Thyroid gland (tissue), 4 donors: ENCODE results near the gene EDAR. TPM values are rescaled to one million over a fixed set of nuclear protein-coding genes. Genes with fewer than 3 reads are reported as not detected.

Experiments used
- DNase-seq, 2 donors: peaks; one replicate each; pipeline ENCODE4 v3.0.0-alpha.2; 2019
- H3K27ac ChIP-seq, 3 donors: fragments of 200-600 bp; sonication (generic); 1 replicate in 2 of 3; 2 replicates in 1 of 3; pipeline ENCODE4 v1.5.1; 2016 to 2019; ENCODE audit warnings: mild to moderate bottlenecking in 1 of 3, moderate library complexity in 1 of 3
- H3K27me3 ChIP-seq: fragments of 200-600 bp; sonication (generic); one replicate; pipeline ENCODE4 v1.5.1; 2019
- H3K36me3 ChIP-seq, 2 donors: fragments of 200-600 bp; sonication (generic); one replicate each; pipeline ENCODE4 v1.5.1; 2016 to 2019
- H3K4me1 ChIP-seq, 2 donors: fragments of 200-600 bp; sonication (generic); one replicate each; pipeline ENCODE4 v1.5.1; 2017 to 2019
- H3K4me3 ChIP-seq, 3 donors: fragments of 200-600 bp; sonication (generic); replicated peaks in 1 of 3; 1 replicate in 2 of 3; 2 replicates in 1 of 3; pipeline ENCODE4 v1.5.1; 2016; ENCODE audit warnings: mild to moderate bottlenecking in 1 of 3
- H3K9me3 ChIP-seq: fragments of 200-600 bp; sonication (generic); one replicate; pipeline ENCODE4 v1.5.1; 2017
- CTCF ChIP-seq, 6 experiments: fragments of 200-600 bp in 3 of 6; fragments of 450-650 bp in 3 of 6; sonication (generic) in 3 of 6; IDR thresholded peaks; one replicate each; pipeline ENCODE4 v1.5.1; 2016 to 2019; ENCODE audit warnings: antibody characterized with exemption in 6 of 6, mild to moderate bottlenecking in 2 of 6, inconsistent platforms in 1 of 6, moderate library complexity in 1 of 6
- POLR2A ChIP-seq, 2 donors: fragments of 450-650 bp; IDR thresholded peaks; one replicate each; pipeline ENCODE4 v1.6.1; 2017; ENCODE audit warnings: antibody characterized with exemption in 2 of 2, mild to moderate bottlenecking in 2 of 2, moderate library complexity in 1 of 2
- WGBS, 2 donors: methylation state at CpG; one replicate each; pipeline ENCODE4 v1.1.5; 2017; 5-methylcytosine and 5-hydroxymethylcytosine counted together
- intact Hi-C: fragments of 100-400 bp; cut with DNase I; formaldehyde crosslinking; loops from one replicate; pipeline ENCODE4 v1.15.1; 2023
- total RNA-seq, 4 donors: library from RNA; depleted of rRNA; stranded (reverse); fragments of >200 nt; gene quantifications; one replicate each; pipeline ENCODE4 v1.2.3, GENCODE V29; 2016

The EDAR gene
- total RNA-seq, 4 donors from 2014 or later, result not detected

GRCh38 chr2:108950369-108951135, 38.5 kb downstream of the EDAR start:
- intact Hi-C loops, result no loop called here
- WGBS, 2 donors, result 82 to 85% methylated on average over 4 of the region's 4 CpGs

GRCh38 chr2:108949316-108950239, 39.4 kb downstream of the EDAR start:
- no peak overlapping the region for H3K4me3 ChIP-seq
- TF ChIP-seq POLR2A (IDR thresholded peaks at IDR 0.05) (no peak), CTCF (IDR thresholded peaks at IDR 0.05) (no peak)
- no peaks in the 10 kb centered on the region for H3K4me1 ChIP-seq
- no peaks in the 10 kb centered on the region for H3K27me3 ChIP-seq
- no peak for DNase-seq
- H3K9me3 ChIP-seq, result no peaks in the 10 kb centered on the region
- H3K36me3 ChIP-seq, result no peaks in the 10 kb centered on the region
- H3K27ac ChIP-seq, result no peak overlapping the region
- intact Hi-C loops, result no loop called here
- WGBS, 2 donors, result 63 to 66% methylated on average over 4 of the region's 4 CpGs

More at GRCh38 chr2:108950369-108951135, 38.5 kb downstream of the EDAR start:
- Histone ChIP-seq H3K36me3 (no peaks in the 10 kb centered on the region), H3K27me3 (no peaks in the 10 kb centered on the region), H3K27ac (no peak overlapping the region), H3K4me3 (no peak overlapping the region), H3K4me1 (no peaks in the 10 kb centered on the region), H3K9me3 (no peaks in the 10 kb centered on the region)
- no peak for TF ChIP-seq POLR2A (IDR thresholded peaks at IDR 0.05)
- no peak for TF ChIP-seq CTCF (IDR thresholded peaks at IDR 0.05)
- no peak for DNase-seq

DNA sequence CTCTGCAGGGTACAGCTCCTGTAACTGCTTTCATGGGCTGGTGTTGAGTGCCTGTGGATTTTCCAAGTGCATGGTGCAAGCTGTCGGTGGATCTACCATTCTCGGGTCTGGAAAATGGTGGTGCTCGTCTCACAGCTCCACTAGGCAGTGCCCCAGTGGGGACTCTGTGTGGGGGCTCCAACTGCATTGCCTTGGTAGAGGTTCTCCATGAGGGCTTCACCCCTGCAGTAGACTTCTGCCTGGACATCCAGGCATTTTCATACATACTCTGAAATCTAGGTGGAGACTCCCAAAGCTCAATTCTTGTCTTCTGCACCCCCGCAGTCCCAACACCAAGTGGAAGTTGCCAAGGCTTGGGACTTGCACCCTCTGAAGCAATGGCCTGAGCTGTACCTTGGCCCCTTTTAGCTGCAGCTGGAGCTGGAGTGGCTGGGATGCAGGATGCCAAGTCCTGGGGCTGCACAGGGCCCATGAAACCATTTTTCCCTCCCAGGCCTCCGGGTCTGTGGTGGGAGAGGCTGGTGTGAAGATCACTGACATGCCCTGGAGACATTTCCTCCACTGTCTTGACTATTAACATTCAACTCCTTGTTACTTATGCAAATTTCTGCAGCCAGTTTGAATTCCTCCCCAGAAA, 41.6 kb downstream of the EDAR start:
- H3K9me3 ChIP-seq, result no peaks in the 10 kb centered on the region
- TF ChIP-seq CTCF (IDR thresholded peaks at IDR 0.05) (no peak), POLR2A (IDR thresholded peaks at IDR 0.05) (no peak)
- H3K36me3 ChIP-seq, result no peaks in the 10 kb centered on the region
- no peaks in the 10 kb centered on the region for H3K4me1 ChIP-seq
- H3K4me3 ChIP-seq, result no peak overlapping the region
- no peak overlapping the region for H3K27ac ChIP-seq
- intact Hi-C loops, result no loop called here
- WGBS, 2 donors, result 89 to 90% methylated on average over 4 to 5 of the region's 5 CpGs
- H3K27me3 ChIP-seq, result no peaks in the 10 kb centered on the region
- no peak for DNase-seq

- Histone ChIP-seq H3K4me1 (no peaks in the 10 kb centered on the region), H3K4me3 (no peak overlapping the region), H3K9me3 (no peaks in the 10 kb centered on the region), H3K27ac (no peak overlapping the region), H3K36me3 (no peaks in the 10 kb centered on the region), H3K27me3 (no peaks in the 10 kb centered on the region)
- intact Hi-C loops, result no loop called here
- TF ChIP-seq CTCF (IDR thresholded peaks at IDR 0.05), result no peak
- no peak for TF ChIP-seq POLR2A (IDR thresholded peaks at IDR 0.05)
- DNase-seq, result no peak
- WGBS, 2 donors, result 96 to 100% methylated on average over 1 of the region's 1 CpG
These were observed 42.6 kb downstream of the EDAR start for GRCh38 chr2:108946442-108946841.
